BLaER1 (cell line): Measurements from ENCODE around the gene PARN.

Source experiments
- H3K27ac ChIP-seq: shearing (Covaris generic); formaldehyde crosslinking; 2 replicates; pipeline ENCODE4 v1.8.1; 2022
- H3K27me3 ChIP-seq: shearing (Covaris generic); formaldehyde crosslinking; 2 replicates; pipeline ENCODE4 v1.8.1; 2022
- H3K36me3 ChIP-seq: shearing (Covaris generic); formaldehyde crosslinking; 2 replicates; pipeline ENCODE4 v1.8.1; 2022
- H3K4me1 ChIP-seq: shearing (Covaris generic); formaldehyde crosslinking; 2 replicates; pipeline ENCODE4 v1.8.1; 2022
- H3K4me2 ChIP-seq: shearing (Covaris generic); formaldehyde crosslinking; 2 replicates; pipeline ENCODE4 v1.8.1; 2022
- H3K4me3 ChIP-seq: shearing (Covaris generic); formaldehyde crosslinking; 2 replicates; pipeline ENCODE4 v1.8.1; 2022
- H3K9ac ChIP-seq: shearing (Covaris generic); formaldehyde crosslinking; 2 replicates; pipeline ENCODE4 v1.8.1; 2022
- H3K9me3 ChIP-seq: shearing (Covaris generic); formaldehyde crosslinking; 2 replicates; pipeline ENCODE4 v1.8.1; 2022
- H4K20me1 ChIP-seq: shearing (Covaris generic); formaldehyde crosslinking; 2 replicates; pipeline ENCODE4 v1.8.1; 2022
- Cebpa-rat ChIP-seq: shearing (Covaris generic); IDR thresholded peaks from 2 replicates; pipeline ENCODE4 v1.8.1; 2022

The PARN gene

GRCh38 chr16:14520753-14521152 lies 109.3 kb downstream of the PARN start:
- Histone ChIP-seq H4K20me1 (0 out of 2 replicates have a peak, but pooled peaks cover 23% of the 10 kb centered on the region), H3K4me1 (no peaks in the 10 kb centered on the region), H3K4me3 (no peak overlapping the region), H3K9ac (no peak overlapping the region), H3K36me3 (peaks cover 12% of the 10 kb centered on the region; the same call in 1 of the 2 replicates), H3K27ac (no peak overlapping the region), H3K9me3 (no peaks in the 10 kb centered on the region), H3K27me3 (no peaks in the 10 kb centered on the region), H3K4me2 (no peak overlapping the region)
- no peak for TF ChIP-seq Cebpa-rat

GRCh38 chr16:14514967-14515366 lies 115.1 kb downstream of the PARN start:
- Histone ChIP-seq H3K4me3 (no peak overlapping the region), H3K36me3 (peaks cover 8% of the 10 kb centered on the region; the same call in 1 of the 2 replicates), H3K27ac (no peak overlapping the region), H3K9ac (no peak overlapping the region), H3K9me3 (no peaks in the 10 kb centered on the region), H3K4me1 (no peaks in the 10 kb centered on the region), H3K27me3 (no peaks in the 10 kb centered on the region), H3K4me2 (no peak overlapping the region), H4K20me1 (0 out of 2 replicates have a peak, but pooled peaks cover 3% of the 10 kb centered on the region)
- no peak for TF ChIP-seq Cebpa-rat

DNA sequence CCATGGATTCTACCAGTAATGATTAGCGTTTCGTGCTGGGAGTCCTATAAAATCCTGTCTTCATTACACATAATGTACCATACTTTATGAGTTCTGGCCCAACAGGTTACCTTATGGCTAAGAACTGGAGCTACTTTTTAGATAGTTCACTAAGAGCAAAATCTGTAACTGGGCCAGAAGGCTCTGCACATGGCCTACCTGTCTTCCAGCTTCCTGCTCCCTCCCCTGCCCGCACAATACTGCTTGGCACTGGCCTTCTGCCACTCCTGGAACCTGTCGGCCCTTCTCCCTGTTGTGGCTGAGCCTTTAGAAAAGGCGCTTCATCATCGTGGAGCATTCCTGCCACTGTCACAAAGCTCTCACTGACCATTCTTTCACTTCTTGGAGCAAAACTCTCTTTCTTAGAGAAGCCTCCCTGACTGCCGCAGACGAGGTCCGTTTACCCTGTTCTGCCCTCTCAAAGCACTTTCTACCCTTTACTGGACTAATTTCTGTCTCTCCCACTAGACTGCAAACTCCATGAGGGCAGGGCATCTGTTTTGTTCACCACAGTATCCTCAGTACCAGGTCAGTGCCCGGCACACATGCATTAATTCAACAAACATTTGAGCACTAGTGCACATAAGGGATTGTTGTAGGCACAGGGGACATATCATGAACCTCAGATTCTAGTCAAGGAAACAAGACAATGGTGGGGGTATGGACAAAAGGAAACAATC lies 116.5 kb downstream of the PARN start:
- Histone ChIP-seq H4K20me1 (no peaks in the 10 kb centered on the region), H3K9ac (no peak overlapping the region), H3K36me3 (peaks cover 8% of the 10 kb centered on the region; the same call in 1 of the 2 replicates), H3K27me3 (no peaks in the 10 kb centered on the region), H3K4me3 (no peak overlapping the region), H3K4me1 (no peaks in the 10 kb centered on the region), H3K9me3 (no peaks in the 10 kb centered on the region), H3K4me2 (no peak overlapping the region), H3K27ac (no peak overlapping the region)
- TF ChIP-seq Cebpa-rat: no peak

DNA sequence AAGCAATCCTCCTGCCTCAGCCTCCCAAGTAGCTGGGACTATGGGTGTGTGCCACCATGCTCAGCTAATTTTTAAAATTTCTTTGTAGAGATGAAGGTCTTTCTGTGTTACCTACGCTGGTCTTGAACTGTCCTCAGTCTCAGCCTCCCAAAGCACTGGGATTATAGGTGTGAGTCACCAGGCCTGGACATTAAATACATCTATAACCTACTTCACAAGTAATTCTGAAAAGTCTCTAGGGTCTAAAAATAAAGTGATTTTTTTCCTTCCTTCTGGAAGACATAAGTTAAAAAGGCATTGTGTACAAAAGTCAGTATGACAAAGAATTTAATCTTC lies 118.3 kb downstream of the PARN start:
- no peak overlapping the region for H3K9ac ChIP-seq
- H3K27me3 ChIP-seq: no peaks in the 10 kb centered on the region
- no peak overlapping the region for H3K4me2 ChIP-seq
- no peak overlapping the region for H3K4me3 ChIP-seq
- H4K20me1 ChIP-seq: no peaks in the 10 kb centered on the region
- H3K27ac ChIP-seq: no peak overlapping the region
- H3K4me1 ChIP-seq: no peaks in the 10 kb centered on the region
- TF ChIP-seq Cebpa-rat: no peak
- H3K36me3 ChIP-seq: peaks cover 3% of the 10 kb centered on the region; the same call in 1 of the 2 replicates
- H3K9me3 ChIP-seq: no peaks in the 10 kb centered on the region

DNA sequence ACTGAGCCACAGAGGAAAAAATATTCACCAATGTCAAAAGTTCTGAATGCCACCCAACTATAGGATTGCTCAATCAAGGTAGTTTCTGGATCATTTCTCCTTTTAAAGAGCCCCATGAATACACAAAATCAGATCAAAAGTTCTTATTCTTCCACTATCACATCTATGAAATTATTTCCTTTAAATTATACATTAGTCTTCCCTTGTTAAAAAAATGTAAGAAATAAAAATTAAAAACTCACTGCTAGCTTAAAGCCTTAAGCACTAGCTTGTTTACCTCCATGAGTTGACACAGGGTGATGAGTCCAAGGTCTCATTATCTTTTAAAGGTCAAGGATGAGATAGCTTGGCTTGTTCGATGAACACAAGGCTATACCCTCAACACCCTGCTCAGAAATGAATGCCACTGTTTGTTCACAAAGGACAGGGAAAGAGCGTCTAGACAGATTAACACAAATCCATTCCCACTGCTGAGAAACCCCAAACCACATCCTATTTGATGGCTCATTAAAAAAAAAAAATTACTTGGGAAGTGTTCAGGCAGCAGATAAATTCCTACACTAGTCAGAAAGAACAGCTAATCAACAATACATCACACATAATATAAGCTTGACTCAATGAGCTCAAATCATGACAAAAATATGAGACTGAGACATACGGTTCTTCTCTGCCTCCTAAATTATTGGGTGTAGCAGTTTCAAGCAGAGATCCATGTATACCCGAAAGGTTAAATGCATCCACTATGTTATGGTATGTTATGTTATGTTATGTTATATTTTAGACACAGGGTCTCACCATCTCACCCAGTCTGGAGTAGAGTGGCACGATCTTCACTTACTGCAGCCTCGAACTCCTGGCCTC lies 118.9 kb downstream of the PARN start:
- Histone ChIP-seq H3K4me1 (no peaks in the 10 kb centered on the region), H3K36me3 (peaks cover 3% of the 10 kb centered on the region; the same call in 1 of the 2 replicates), H3K27ac (no peak overlapping the region), H4K20me1 (no peaks in the 10 kb centered on the region), H3K4me3 (no peak overlapping the region), H3K4me2 (no peak overlapping the region), H3K9ac (no peak overlapping the region), H3K9me3 (no peaks in the 10 kb centered on the region), H3K27me3 (no peaks in the 10 kb centered on the region)
- TF ChIP-seq Cebpa-rat: no peak

DNA sequence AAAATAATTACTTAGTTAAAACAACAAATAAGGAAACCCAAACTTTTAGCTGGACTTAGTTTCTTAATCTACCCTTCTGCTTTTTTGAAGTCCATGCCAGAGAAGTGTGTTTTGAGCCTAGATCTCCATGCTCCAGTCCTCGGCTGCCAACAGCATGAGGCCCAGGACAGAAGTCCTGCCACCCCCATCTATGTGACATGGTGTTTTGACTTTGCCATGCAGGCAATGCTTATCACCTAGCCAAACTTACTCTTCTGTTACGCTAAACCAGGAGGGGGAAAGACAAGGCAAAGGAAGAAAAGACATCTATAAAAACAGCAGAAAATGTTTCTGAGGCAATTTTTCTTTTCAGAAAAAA lies 119.5 kb downstream of the PARN start:
- H3K4me2 ChIP-seq: no peak overlapping the region
- H3K9me3 ChIP-seq: no peaks in the 10 kb centered on the region
- H3K27ac ChIP-seq: no peak overlapping the region
- no peak for TF ChIP-seq Cebpa-rat
- no peaks in the 10 kb centered on the region for H3K4me1 ChIP-seq
- H3K9ac ChIP-seq: no peak overlapping the region
- no peaks in the 10 kb centered on the region for H3K27me3 ChIP-seq
- no peak overlapping the region for H3K4me3 ChIP-seq
- H4K20me1 ChIP-seq: no peaks in the 10 kb centered on the region
- H3K36me3 ChIP-seq: peaks cover 3% of the 10 kb centered on the region; the same call in 1 of the 2 replicates

DNA sequence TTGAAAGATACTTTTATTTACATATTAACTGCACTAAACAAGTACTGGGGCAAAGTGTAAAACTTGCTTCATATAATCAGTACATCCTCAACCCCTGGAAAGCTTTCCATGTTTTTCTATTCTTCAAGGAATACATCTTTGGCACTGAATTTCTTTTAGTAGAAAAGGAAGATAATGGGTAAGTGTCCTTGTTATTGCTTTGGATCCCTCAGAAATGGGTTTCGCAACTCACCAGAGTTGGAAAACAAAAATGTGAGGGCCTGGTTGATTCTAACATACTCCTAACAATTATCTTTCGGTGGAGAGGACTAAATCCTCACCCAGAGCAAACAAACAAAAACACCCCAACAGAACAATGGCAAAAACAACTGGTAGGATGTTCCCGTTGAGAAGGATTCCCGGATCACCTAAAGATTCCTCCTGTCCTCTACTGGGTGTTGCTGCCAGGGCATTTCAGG lies 120.4 kb downstream of the PARN start:
- peaks cover 3% of the 10 kb centered on the region; the same call in 1 of the 2 replicates for H3K36me3 ChIP-seq
- H3K4me3 ChIP-seq: no peak overlapping the region
- no peak for TF ChIP-seq Cebpa-rat
- H3K4me1 ChIP-seq: no peaks in the 10 kb centered on the region
- peaks cover 7% of the 10 kb centered on the region; the same call in 1 of the 2 replicates for H4K20me1 ChIP-seq
- H3K27ac ChIP-seq: no peak overlapping the region
- H3K27me3 ChIP-seq: no peaks in the 10 kb centered on the region
- no peak overlapping the region for H3K9ac ChIP-seq
- no peak overlapping the region for H3K4me2 ChIP-seq
- H3K9me3 ChIP-seq: no peaks in the 10 kb centered on the region

DNA sequence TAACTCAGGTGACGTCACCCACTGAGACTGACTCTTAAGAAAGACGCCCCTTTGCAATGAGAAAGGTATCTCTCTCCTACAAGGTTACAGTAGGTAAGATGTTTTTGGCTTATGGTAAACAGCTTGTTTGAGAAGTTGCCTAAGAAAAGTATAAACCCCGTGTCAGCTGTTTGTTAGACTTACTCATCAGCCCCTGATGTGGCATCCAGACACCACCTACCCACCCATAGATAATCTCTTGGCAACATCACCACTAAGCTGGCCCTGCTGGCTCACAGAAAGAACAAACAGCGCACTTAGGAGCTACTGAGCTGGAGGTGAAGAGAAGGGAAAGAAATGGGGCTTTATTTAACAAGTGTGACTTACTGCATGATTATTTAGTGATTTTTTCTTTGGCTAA lies 121.0 kb downstream of the PARN start:
- H3K4me2 ChIP-seq: no peak overlapping the region
- no peaks in the 10 kb centered on the region for H3K9me3 ChIP-seq
- no peak overlapping the region for H3K27ac ChIP-seq
- peaks cover 8% of the 10 kb centered on the region; the same call in 1 of the 2 replicates for H4K20me1 ChIP-seq
- no peaks in the 10 kb centered on the region for H3K4me1 ChIP-seq
- TF ChIP-seq Cebpa-rat: no peak
- no peak overlapping the region for H3K4me3 ChIP-seq
- H3K9ac ChIP-seq: no peak overlapping the region
- H3K27me3 ChIP-seq: no peaks in the 10 kb centered on the region
- 0 out of 2 replicates have a peak, but pooled peaks cover 3% of the 10 kb centered on the region for H3K36me3 ChIP-seq

DNA sequence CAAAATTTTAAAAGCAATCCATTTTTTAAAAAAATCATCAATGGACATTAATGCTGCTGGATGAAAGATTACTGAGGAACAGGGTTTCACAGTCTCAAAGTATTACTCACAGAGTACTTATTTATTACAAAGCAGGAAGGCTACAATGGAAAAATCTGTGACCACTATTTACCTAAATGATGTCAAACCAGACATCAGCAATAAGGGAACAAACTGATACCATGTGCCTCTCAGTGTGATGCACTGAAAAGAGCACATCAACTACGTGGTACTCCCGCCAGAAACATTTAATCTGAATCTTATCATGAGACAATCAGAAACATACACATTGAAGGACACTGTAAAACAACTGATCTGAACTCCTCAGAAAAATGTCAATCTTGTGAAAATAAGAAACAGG lies 124.2 kb downstream of the PARN start:
- Histone ChIP-seq H4K20me1 (peaks cover 25% of the 10 kb centered on the region; the same call in 1 of the 2 replicates), H3K36me3 (no peaks in the 10 kb centered on the region), H3K4me1 (peaks cover 13% of the 10 kb centered on the region), H3K9ac (no peak overlapping the region), H3K27ac (no peak overlapping the region), H3K4me3 (no peak overlapping the region), H3K27me3 (no peaks in the 10 kb centered on the region), H3K4me2 (no peak overlapping the region), H3K9me3 (no peaks in the 10 kb centered on the region)
- no peak for TF ChIP-seq Cebpa-rat
